HG03095 (cell line): ENCODE data around the gene IFT81.

Source experiments
- ATAC-seq: cut with Tn5 transposase; IDR thresholded peaks from one replicate; pipeline ENCODE4 v1.9.1; 2021; ENCODE audit warnings: moderate library complexity; ENCODE audit not compliant: unreplicated experiment

The IFT81 gene

GRCh38 chr12:110266980-110267620, 142.9 kb downstream of the IFT81 start:
- ATAC-seq, result no peak
